ENCODE results near the gene KRTAP5-8.

DNA sequence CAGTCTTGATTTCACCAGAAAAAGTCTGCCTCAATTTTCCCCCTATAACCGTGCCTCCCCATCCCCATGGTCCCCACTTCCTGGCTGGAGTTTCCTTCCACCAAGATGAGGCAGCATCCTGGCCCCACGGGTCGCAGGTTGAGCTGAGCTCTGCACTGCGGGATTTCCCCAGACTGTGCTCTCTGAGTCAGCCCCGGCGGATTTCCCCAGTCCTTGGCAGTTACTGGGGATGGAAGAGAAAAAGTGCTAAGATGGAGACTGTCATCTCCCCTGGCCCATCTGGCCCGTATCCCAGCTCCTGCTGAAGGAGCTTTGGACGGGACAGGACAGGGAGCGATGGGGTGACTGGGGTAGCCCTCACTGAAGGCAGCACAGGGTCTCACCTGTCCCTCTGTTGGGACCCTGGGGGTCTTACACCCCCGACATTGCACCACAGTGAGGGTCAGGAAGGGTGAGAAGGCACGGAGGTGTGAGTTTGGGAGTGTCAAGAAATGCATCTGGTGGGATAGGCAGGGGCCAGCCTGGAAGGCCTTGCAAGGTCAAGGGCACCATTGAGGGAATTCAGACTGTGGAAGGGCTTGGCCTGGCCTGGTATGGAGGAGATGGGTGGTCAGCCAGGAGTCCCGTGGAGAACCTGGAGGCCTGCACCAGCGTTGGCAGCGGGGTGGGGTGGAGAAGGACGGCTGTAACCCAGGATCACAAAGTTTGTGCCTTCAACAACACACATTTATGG, 48.3 kb upstream of the KRTAP5-8 start:
- TF ChIP-seq, protein P1, sequence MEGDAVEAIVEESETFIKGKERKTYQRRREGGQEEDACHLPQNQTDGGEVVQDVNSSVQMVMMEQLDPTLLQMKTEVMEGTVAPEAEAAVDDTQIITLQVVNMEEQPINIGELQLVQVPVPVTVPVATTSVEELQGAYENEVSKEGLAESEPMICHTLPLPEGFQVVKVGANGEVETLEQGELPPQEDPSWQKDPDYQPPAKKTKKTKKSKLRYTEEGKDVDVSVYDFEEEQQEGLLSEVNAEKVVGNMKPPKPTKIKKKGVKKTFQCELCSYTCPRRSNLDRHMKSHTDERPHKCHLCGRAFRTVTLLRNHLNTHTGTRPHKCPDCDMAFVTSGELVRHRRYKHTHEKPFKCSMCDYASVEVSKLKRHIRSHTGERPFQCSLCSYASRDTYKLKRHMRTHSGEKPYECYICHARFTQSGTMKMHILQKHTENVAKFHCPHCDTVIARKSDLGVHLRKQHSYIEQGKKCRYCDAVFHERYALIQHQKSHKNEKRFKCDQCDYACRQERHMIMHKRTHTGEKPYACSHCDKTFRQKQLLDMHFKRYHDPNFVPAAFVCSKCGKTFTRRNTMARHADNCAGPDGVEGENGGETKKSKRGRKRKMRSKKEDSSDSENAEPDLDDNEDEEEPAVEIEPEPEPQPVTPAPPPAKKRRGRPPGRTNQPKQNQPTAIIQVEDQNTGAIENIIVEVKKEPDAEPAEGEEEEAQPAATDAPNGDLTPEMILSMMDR (IDR thresholded peaks at IDR 0.05), result no peak
- no peak for TF ChIP-seq POLR2A (IDR thresholded peaks at IDR 0.05)

Measured in Peyer's patch (tissue), 4 donors.